Measurements from ENCODE around the gene MEN1. TPM values are rescaled to one million over a fixed set of nuclear protein-coding genes. Genes with fewer than 3 reads are reported as not detected.

Gene MEN1
- total RNA-seq, 1 experiment from 2014 or later, result 46.1 TPM

DNA sequence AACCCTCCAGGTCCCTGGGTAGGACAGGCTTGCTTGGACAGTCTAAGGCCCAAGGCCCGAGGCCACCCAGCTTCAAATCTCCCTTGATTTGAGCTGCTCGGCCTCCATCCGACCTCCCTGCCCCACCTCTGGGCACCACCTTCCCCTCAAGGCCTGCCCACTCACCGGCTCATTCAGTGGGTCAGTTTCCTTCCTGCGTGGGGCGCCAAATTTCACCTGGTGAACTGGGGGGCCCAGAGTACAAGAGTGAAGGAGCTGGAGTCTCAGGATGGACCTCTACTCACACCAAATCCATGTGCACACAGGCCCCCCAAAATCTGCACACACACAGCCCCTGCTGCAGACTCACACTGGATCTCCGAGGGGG lies 11.1 kb downstream of the MEN1 start:
- CTCF ChIA-PET, result no interaction called here
- no peak overlapping the region for H3K9ac ChIP-seq (ENCODE audit: low read length)
- no peaks in the 10 kb centered on the region for H3K9me3 ChIP-seq (ENCODE audit: low read length)
- no peaks in the 10 kb centered on the region for H3K9me2 ChIP-seq (replicated peaks; ENCODE audit: low read length)
- no peak overlapping the region for H3K4me3 ChIP-seq (ENCODE audit: low read length)
- intact Hi-C loops (cut with micrococcal nuclease), result no loop called here
- peaks cover 10% of the 10 kb centered on the region for H3F3A ChIP-seq (ENCODE audit: low read length, unreplicated experiment)
- TF ChIP-seq EZH2 (IDR thresholded peaks at IDR 0.05; ENCODE audit: low read length, unreplicated experiment) (no peak), CTCF (conservative IDR thresholded peaks at IDR 0.05; ENCODE audit: low read depth, low read length) (no peak), EZH2phosphoT487 (IDR thresholded peaks at IDR 0.05; ENCODE audit: borderline replicate concordance, low read length) (no peak)
- peaks cover 17% of the 10 kb centered on the region for H3K4me1 ChIP-seq (ENCODE audit: insufficient read depth, low read length)
- H3K27me3 ChIP-seq (ENCODE audit: low read length), result no peaks in the 10 kb centered on the region
- H2AFZ ChIP-seq (ENCODE audit: low read length), result no peak overlapping the region
- peaks cover 8% of the 10 kb centered on the region; the same call in 1 of the 2 replicates for H3K36me3 ChIP-seq (ENCODE audit: low read depth, low read length)
- ATAC-seq (no peak), DNase-seq (no peak)
- no TSS peak for BruUV-seq (replicated peaks)
- H3K4me2 ChIP-seq (ENCODE audit: low read length), result no peak overlapping the region
- H3K27ac ChIP-seq (ENCODE audit: low read length), result no peak overlapping the region
- POLR2A ChIA-PET (ENCODE audit: unreplicated experiment), result interaction anchor here (0.8 kb wide), 1 partner anchor 21 kb away, joined by 4 read pairs; the partner anchor contains the start of gene SF1
- no peaks in the 10 kb centered on the region for H4K20me1 ChIP-seq (ENCODE audit: low read length)
- H3K79me2 ChIP-seq (ENCODE audit: low read length), result peaks cover 10% of the 10 kb centered on the region; the same call in 1 of the 2 replicates

DNA sequence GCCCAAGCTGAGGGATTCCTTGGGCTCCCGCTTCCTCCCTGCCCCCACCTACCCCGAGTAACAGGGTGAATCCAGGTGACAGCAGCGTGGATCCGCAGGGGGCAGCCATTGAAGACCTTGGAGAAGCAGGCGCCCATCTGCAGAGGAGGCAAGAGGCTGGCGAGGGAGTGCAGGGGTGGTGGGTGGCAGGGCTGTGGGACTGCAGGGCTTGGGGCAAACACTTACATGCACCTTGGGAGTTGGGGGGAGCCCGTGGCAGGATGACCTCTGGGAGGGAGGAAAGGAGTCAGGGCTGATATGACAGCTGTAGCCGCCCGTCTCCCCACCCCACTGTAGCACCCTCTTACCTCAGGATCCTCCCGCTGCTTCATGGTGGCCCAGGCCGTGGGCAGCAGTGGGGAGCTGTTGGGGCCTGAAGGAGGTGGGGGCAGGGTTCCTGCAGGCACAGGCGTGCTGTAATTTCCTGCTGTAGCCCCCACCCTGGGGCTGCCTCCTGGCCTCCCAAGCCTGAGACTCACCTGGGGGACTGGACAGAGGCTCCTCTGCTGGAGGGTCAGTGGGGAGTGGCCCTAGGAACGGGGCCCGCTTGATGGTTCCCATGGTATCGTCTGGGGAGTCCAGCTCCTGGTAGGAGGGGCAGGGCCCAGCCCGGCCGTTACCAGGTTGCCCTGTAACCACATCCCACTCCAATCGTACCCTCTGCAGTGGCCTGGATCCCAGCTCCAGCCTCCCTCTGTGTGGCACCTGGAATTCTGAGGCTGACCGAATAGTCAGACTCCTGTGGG lies 13.4 kb downstream of the MEN1 start:
- H3K9ac ChIP-seq (ENCODE audit: low read length), result no peak overlapping the region
- intact Hi-C loops (cut with micrococcal nuclease), result no loop called here
- CTCF ChIA-PET, result no interaction called here
- no peaks in the 10 kb centered on the region for H4K20me1 ChIP-seq (ENCODE audit: low read length)
- DNase-seq, result no peak
- H3K4me1 ChIP-seq (ENCODE audit: insufficient read depth, low read length), result 0 out of 2 replicates have a peak, but pooled peaks cover 3% of the 10 kb centered on the region
- peaks cover 8% of the 10 kb centered on the region; the same call in 1 of the 2 replicates for H3K36me3 ChIP-seq (ENCODE audit: low read depth, low read length)
- POLR2A ChIA-PET (ENCODE audit: unreplicated experiment), result no interaction called here
- no peak overlapping the region for H3K4me3 ChIP-seq (ENCODE audit: low read length)
- no peaks in the 10 kb centered on the region for H3K27me3 ChIP-seq (ENCODE audit: low read length)
- no peaks in the 10 kb centered on the region for H3F3A ChIP-seq (ENCODE audit: low read length, unreplicated experiment)
- H3K9me2 ChIP-seq (replicated peaks; ENCODE audit: low read length), result no peaks in the 10 kb centered on the region
- H3K4me2 ChIP-seq (ENCODE audit: low read length), result no peak overlapping the region
- no peak overlapping the region for H3K27ac ChIP-seq (ENCODE audit: low read length)
- peaks cover 1% of the 10 kb centered on the region; the same call in 1 of the 2 replicates for H3K79me2 ChIP-seq (ENCODE audit: low read length)
- no peak for ATAC-seq
- BruUV-seq (replicated peaks), result no TSS peak
- no peaks in the 10 kb centered on the region for H3K9me3 ChIP-seq (ENCODE audit: low read length)
- TF ChIP-seq CTCF (conservative IDR thresholded peaks at IDR 0.05; ENCODE audit: low read depth, low read length) (no peak), EZH2phosphoT487 (IDR thresholded peaks at IDR 0.05; ENCODE audit: borderline replicate concordance, low read length) (no peak), EZH2 (IDR thresholded peaks at IDR 0.05; ENCODE audit: low read length, unreplicated experiment) (no peak)
- H2AFZ ChIP-seq (ENCODE audit: low read length), result no peak overlapping the region
